ENCODE measurements around the gene PLPP3.

The PLPP3 gene

GRCh38 chr1:56466538-56466937, 112.8 kb downstream of the PLPP3 start:
- DNase-seq = no peak

DNA sequence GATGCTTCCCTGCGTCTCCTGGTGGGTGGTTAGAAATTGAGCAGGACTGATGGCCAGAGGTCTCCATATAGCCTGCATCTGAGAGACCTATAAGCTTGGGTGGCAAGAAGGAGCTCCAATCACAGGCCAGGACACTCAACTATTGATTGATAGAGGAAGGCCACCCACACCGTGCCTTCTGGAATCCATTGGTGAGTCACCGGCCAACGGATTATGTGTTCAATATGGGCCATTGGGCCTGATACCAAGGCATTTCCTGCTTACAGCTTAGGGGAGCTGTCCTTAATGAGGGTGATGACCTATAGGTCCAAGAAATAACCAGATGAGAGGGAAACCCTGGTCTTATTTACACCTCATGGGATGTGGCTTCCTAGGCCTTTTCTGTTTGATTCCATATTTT, 115.1 kb downstream of the PLPP3 start:
- DNase-seq = no peak

DNA sequence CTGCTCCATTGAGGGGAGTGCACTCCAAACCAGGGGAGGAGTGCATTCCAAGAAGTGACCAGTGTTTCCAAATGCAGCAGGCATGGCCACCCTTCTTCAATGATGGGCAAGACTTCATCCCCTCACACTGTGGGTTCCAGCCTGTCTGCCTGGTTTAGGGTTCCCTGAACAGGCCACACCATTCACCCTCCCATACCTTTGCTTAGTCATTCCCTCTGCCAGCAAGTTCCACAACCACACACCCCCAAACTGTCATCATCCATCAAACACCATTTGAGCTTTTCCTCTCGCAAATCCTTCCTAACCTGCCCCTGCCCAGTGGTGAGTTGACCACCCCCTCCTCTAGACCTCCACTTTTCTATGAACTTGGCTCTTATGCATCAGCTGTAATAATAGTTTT, 116.0 kb downstream of the PLPP3 start:
- DNase-seq = no peak

GRCh38 chr1:56462209-56462608, 117.2 kb downstream of the PLPP3 start:
- no peak for DNase-seq

- no peak for DNase-seq
These were observed 117.9 kb downstream of the PLPP3 start for GRCh38 chr1:56461158-56462127.

DNA sequence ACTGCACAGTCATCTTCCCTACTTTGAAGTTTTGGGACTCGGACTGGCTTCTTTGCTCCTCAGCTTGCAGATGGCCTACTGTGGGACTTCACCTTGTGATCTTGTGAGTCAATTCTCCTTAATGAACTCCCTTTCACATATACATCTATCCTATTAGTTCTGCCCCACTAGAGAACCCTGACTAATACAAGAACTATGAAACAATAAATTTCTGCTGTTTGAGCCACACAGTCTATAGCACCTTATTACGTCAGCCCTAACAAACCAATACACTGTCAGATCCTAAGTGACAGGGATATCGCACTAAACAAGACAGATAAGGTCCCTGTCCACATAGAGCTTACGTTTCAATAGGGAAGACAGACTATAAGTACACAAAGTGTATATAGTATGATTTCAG, 120.1 kb downstream of the PLPP3 start:
- DNase-seq = no peak

DNA sequence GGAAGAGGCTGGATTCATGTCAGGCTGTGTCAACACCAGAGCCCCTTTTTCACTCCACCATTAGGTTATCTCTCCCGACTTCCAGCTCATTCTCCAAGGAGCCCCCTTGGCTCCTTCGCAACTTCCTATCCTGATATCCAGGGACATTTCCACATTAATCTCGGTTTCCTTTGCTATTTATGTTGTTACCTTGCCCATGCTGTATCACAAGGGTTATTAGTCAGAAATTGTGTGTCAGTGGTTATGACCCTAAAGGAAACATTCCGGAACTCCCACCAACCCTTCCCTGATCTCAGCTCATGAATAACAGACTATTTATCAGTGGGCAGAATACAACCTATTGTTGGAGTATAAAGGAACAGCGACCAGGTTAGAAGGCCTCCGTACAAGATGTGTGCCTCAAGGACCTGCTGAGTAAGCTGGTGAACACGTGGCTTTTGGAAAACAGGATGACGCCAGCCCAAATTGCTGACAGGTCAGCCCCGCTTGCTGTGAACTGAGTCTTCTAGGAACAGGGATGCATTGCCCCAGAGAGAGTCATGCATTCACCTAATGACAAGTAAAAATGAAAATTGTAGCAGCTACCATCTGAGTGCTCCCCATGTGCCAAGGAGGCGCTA, 121.5 kb downstream of the PLPP3 start:
- no peak for DNase-seq

DNA sequence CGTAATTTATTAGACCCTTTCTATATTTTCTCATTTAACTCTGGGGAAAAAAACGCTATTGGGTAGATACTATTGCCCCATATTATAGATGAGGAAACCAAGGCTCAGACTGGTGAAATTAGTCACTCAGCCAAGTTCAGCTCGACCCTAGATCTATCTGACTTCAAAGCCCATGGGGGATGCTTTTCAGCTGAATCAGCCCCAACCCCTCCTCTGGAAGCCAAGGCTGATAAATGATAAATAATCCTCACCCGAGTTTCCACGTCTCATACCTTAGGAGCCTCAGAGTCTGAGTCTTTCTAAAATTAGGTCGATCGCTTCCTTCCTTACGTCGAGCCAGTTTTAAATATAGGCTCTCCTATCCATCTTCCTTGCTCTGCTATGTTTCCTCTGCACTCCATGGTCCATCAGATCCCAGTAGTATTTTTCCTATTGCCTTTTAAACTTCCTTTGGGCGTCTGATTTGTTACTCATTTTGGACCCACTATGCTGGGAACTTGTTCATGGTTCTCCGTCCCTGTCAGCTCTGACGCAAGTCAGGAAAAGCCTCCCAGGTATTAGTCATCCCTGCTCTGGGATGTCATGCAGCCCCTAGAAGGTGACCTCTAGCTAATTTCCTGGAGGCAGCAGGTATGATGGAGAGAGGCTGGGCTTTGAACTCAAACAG, 122.8 kb downstream of the PLPP3 start:
- DNase-seq = no peak

DNA sequence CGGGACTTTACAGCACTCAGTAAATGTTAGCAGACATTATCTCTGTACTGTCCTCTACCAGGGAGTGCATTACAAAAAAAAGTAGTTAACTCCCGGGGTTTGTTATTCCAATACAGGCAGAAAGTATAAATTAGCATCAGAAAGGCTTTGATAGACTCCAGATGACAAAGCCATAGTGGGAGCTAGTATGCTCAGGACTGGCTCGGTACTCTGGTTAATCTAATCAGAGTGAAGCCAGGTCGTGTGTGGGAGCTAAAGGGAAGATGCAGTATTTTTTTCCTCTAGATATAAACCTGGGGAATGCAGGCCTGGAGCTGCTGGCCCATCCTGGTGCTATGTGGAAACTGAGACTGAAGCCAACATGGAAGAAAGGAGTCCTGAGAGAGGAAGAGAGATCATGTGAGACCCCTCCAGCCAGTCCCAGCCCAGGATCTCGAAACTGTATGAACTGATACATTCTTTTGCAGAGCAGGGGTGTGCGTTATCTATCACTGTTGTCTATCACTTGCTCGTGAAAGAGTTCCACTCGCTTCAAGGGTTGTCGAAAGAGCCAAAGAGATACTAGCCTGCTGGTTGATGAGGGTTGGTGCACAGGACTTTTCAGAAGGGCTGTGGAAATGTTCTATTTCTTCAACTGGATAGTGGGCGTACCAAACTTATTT, 125.8 kb downstream of the PLPP3 start:
- no peak for DNase-seq

DNA sequence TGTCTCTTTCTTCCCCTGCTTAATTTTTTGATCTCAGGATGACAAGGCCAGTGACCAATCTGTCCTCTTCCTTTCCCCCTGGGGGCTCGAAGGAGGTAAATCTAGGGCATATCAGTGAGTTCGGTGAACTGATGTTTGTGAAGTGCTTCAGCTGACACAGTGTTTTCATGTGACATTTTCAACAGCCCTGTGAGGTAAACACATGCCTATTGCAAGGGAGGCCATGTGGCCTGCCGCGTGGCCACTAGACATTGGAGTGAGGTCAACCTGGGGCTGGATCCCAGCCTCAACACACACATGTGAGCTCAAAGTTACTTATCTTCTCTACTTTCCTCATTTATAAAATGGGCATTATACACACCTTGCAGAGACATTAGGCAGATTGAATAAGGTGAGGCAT, 126.3 kb downstream of the PLPP3 start:
- no peak for DNase-seq

GRCh38 chr1:56452027-56453011, 127.0 kb downstream of the PLPP3 start:
- peak in 2 of 58 donors; percentile 9 to 12 for DNase-seq

DNA sequence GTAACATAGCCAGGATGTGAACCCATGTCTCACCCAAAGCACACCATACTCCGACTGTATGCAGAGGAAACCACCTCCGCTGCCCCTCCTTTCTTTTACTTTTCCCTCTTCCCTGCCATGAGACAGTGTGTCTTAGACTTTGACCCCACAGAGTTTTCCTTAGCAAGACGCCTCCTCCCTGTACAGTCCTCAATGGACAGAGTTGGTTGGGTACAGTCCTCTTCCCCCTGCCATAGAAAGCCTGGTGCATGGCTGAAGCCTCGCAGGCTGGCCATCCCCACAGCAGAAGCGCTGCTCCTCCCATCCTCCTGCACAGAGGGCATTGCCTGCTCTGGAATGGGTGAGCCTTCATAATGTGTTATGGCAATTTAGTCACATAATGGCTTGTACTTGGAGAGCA, 127.9 kb downstream of the PLPP3 start:
- no peak for DNase-seq

- no peak for DNase-seq
These were observed 129.2 kb downstream of the PLPP3 start for GRCh38 chr1:56450004-56450666.

DNA sequence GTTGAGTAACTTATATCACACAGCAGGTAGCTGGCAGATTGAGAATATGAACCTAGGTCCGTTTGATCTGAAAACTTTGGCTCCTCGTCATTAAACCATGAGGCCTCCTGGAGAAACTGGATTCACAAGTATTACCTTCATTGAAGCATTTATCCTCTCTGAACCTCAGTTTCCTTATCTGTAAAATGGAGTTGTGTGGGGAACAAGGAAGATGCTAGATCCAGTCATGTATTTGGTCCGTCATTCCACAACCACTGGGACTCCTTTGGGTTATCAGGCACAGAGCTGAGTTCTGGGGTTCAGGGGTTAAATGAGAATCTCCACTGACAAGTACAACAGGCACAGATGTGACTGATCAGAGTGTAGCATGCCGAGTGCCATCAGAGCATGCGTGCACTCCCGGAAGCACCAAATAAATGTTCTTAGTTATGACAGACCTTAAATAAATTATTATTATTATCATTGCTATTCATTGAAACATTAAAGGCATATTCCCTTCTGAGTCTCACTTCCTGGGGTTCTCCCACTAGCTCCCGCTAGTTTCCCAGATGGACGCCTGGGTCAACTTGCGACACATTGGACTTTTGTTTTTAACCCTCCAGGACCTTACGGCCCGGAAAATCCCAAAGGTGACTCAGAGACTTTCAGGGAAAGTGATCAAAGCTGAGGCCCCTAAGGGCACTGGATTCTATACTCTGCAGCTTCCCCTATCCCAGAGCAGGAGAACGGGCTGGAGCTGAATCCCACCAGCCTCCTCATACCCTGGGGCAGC, 130.6 kb downstream of the PLPP3 start:
- DNase-seq = no peak

DNA sequence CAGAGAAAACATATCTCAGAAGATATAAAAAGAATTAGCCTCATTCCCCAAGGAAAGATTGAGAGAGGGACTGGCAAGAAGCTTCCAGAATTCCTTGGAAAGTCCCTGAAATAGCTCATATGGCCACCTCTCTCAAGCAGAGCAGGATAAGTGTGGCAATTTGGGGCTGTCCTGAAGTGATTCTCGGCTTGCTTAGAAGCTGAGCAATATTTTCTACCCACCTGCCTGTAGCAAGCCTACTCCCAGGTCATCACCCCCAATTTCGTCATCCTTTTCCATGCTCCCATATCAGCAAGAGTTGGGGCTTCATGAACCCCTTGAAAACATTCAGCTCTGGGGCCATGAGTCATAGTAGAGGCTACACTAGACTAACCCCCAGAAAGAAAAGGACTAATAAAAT, 131.5 kb downstream of the PLPP3 start:
- no peak for DNase-seq

- DNase-seq = no peak
These were observed 132.7 kb downstream of the PLPP3 start for GRCh38 chr1:56446531-56447098.

DNA sequence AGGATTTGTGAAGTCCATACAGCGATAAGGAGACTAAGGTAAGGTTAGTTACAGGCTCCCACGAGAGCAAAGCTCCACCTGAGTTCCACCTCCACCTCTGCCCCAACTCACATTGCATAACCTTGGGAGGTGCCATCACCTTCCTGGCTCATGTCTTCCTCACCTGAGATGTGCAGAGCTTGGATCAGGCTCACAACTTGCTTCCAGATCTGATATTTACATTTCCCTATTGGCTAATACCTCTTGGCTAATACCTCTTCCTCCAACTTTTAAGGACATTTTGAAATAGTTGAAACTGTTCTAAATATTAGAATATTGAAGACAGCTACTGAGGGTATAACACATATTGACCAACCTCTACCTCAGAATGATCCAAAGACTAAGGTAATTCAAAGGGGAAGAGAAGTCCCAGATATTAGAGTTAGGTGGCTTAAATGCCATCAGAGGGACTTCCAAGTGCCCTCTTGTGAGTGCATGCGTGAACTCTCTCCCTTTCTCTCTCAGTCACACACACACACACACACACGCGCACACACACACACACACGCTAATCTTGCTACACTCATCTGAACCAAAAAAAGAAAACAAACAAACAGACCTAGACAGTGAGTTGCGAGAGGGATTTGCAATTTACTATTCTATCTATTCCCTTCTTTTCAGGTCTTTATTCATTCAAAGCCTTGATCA, 134.3 kb downstream of the PLPP3 start:
- DNase-seq = no peak
